Measurements from ENCODE around the gene MALT1.
A peak's percentile ranks its signal among the peaks of the same experiment; 100 is the strongest.

Gene MALT1

DNA sequence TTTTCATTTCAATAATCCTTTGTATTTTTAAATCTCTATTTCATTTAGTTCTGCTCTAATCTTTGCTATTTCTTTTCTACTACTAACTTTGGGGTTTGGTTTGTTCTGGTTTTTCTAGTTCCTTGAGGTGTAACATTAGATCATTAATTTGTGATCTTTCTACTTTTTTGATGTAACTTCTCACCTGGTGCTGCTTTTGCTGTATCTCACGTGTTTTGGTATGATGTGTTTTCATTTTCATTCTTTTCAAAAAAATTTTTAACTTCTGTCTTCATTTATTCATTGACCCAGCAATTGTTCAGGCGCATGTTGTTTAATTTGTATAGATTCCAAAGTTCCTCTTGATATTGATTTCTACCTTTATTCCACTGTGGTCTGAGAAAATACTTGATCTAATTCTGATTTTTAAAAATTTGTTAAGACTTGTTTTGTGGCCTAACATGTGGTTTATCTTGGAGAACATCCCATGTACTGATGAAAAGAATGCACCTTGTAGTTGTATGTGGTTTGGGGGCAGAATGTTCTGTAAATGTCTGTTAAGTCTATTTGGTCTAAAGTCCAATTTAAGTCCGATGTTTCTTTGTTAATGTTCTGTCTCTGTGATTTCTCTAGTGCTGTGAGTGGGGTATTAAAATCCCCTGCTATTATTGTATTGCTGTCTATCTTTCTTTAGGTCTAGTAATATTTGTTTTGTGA lies 17.3 kb upstream of the MALT1 start:
- no peak for DNase-seq (ENCODE audit: low read depth in 2 of 3, low spot score in 2 of 3)

DNA sequence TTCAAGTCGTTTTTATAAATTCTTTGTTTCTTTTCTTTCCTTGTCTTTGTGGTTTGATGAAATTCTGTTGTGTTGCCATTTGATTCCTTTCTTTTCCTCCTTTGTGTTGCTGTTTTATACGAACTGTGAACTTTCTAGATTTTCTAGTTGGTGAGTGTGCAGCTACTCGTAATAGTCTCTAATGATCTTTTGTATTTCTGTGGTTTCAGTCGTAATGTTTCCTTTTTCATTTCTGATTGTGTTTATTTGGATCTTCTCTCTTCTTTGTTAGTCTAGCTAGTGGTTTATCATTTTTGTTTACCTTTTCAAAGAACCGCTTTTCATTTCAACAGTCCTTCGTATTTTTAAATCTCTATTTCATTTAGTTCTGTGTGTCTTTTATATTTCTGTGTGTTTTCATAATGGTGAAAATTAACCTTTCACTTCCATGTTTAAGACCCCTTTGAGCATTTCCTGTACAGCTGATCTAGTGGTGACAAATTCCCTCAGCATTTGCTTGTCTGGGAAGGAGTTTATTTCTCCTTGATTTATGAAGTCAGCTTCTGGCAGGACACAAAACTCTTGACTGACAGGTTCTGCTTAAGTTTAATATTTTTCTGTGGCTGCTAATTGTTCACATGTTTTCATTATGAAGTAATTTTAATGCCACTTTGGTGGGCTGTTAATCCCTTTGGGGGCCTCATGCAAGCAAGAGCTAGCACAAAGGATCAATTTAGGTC lies 16.2 kb upstream of the MALT1 start:
- DNase-seq (ENCODE audit: low read depth in 2 of 3, low spot score in 2 of 3), result no peak

DNA sequence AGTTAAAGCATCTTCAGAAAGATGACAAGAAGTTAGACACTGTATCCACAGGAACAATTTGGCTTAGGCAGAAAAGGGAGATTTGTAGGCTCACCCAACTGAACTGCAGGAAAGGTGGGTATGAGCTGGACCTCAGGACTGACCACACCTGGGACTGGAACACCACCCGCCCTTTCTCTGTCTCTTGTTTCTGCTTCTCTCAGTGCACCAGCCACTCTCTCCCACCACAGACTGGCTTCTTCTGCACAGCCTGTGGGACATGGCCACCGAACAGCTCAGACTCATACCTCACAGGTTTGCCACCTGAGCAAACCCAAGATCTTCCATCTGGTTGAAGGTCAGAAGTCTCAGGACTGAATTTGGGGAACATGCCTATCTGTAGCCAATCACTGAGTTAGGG lies 14.2 kb upstream of the MALT1 start:
- no peak for DNase-seq (ENCODE audit: low read depth in 2 of 3, low spot score in 2 of 3)

DNA sequence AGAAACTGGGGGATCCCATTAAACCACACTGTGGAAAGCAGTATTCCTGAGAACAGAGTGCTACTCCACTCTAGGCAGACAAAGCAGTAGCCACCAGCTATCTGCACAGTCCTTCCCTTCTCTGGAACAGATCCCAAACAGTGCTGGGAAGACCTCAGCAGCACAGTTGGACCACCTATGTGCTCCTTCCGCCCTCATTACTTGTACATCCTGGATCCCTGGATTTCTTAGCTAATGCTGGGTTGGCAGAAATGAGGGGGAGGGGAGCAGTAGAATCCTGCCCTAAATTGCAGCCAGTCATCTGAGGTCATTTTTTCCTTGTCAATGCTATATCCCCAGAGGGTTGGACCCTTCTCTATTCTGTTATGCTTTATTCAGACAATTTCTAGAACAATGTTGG lies 13.8 kb upstream of the MALT1 start:
- DNase-seq (ENCODE audit: low read depth in 2 of 3, low spot score in 2 of 3), result no peak

DNA sequence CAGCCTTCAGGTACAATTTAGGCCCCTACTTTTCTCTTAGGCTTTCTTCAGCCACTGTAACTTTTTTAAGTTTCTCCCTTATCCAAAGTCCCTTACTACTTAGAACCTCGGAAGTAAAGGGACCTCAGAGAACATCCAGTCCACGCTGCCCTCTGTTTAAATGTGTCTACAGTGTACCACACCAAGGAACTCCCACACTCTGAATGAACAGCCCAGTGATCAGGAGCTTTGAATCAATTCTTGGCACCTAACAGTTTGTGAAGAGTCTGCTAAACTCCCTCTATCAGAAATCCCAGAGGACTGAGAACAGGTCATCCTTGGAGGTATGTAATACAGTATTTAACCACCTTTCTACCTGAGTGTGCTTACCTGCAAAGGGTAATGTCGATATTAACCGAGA lies 11.6 kb upstream of the MALT1 start:
- no peak for DNase-seq (ENCODE audit: low read depth in 2 of 3, low spot score in 2 of 3)

DNA sequence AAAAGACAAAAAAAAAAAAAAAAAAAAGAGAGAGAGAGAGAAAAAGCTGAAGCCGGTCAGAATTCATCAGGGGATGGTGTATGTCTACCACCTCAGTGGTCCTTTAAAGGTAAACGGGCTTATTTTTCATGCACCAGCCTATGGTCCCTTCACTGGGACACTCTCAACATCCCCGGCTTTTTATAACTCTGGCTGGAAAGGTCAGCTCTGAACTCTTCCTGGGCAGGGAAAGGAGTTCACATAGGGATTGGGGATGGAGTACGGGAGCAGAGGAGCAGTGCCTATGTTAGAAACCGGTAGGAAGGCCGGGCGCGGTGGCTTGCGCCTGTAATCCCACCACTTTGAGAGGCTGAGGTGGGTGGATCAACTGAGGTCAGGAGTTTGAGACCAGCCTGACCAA lies 10.3 kb upstream of the MALT1 start:
- DNase-seq (ENCODE audit: low read depth in 2 of 3, low spot score in 2 of 3), result no peak

DNA sequence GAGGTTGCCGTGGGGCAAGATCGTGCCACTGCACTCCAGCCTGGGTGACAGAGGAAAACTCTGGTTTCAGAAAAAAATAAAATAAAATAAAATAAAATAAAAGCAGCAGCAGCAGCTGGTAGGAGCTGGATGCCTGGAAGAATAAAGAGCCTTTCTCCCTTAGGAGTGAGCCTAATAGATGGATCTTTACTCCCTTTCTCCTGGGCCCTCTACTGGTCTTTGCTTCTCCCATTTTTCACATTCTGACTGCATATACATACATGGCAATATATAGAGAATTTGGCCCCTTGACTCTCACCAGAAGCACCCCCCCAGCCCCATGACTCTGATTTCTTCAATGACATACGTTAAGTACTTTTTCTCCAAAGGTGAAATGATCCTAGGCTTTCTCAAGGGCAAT lies 9.8 kb upstream of the MALT1 start:
- no peak for DNase-seq (ENCODE audit: low read depth in 2 of 3, low spot score in 2 of 3)

DNA sequence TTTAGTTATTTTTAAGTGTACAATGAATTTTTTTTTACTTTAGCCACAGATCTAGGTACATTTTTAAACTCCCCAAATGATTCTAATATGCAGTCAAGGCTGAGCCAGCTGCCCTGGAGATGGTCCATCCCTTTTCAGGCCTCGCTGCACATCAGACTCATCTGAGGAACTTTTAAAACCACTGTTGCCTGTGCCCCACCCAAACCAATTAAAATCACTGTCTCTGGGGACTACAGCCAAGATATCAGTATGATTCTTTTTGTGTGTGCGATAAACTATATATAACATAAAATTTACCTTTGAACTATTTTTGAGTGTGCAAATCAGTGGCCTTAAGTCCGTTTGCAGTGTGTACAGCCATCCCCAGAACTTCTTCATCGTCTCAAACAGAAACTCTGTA lies 9.1 kb upstream of the MALT1 start:
- no peak for DNase-seq (ENCODE audit: low read depth in 2 of 3, low spot score in 2 of 3)

DNA sequence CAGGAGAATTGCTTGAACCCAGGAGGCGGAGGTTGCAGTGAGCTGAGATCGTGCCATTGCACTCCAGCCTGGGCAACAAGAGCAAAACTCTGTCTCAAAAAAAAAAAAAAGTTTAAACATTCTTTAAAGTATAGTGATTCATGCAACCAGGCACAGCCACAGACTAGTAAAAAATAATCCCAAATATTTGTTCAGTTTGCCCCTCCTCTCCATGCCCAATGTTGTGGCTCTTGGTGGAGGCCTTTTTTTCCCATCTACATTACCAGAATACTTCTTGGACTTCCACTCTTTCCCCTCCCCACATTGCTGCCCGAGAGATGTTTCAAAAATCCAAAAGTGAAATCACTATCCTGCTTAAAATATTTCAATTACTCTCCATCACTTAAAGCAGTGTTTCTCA lies 5.1 kb upstream of the MALT1 start:
- no peak for DNase-seq (ENCODE audit: low read depth in 2 of 3, low spot score in 2 of 3)

DNA sequence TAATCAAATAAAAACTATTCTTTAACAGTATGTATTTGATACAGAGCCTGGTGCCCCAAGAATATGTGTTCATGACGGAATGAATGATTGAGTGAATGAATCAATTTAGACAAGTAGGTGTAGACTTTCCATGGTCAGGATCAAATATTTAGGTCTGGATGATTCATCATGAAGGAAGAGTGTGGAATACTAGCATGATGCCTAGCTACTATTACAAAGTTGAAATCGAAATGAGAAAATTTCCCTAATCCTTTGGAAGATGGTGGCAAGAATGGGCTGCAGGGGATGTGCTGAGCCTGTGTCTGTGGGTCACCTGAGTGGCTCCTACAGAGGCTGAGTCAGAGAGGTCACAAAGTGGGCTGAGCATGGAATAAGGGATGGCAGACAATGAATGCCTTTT lies 3.1 kb upstream of the MALT1 start:
- DNase-seq (ENCODE audit: low read depth in 2 of 3, low spot score in 2 of 3), result no peak

DNA sequence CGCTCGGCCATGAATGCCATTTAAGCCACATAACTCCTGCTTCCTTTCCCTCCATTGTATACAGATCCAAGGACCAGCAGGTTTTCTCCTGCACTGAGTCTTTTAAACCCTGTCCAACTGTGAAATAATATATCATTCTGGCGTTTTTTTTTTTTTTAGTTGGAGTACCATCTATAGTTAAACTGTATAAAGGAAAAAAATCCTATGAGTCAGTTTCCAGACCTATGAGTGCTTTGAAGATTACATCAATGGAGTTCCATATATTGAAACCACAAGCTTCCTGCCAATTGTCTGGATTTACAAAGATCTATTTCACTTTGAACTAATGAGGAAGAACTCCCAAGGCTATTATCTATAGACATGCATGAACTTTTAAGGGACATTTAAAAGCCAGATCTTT lies 2.4 kb upstream of the MALT1 start:
- no peak for DNase-seq (ENCODE audit: low read depth in 2 of 3, low spot score in 2 of 3)

DNA sequence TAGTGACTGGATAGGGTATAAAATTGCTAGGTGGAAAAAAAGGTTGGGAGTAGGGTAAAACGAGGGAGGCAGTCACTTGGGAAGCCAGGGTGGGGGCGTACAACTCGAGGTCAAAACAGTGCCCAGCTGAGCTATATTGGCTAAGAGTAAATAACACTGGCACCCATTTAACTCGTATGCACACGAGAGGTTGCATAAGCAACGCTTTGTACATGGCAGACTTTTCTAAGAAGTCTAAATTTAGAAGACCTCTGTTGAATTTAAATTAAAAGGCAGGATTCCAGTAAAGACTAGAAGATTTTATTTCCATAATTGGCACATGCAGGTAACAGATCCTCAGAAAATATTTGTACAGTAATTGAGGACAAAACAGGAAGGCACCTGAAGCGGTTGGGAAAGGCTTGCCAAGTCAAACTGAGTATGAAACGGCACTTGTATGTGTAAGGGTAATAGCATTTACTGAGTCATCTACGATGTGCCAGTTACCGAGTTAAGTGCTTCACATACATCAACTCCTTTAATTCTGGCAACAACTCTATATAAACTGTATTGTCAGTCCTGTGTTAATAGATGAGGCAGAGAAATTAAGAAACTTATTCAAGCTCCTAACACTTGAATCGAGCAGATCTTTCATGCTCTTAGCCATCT lies 1.4 kb upstream of the MALT1 start:
- no peak for DNase-seq (ENCODE audit: low read depth in 2 of 3, low spot score in 2 of 3)

DNA sequence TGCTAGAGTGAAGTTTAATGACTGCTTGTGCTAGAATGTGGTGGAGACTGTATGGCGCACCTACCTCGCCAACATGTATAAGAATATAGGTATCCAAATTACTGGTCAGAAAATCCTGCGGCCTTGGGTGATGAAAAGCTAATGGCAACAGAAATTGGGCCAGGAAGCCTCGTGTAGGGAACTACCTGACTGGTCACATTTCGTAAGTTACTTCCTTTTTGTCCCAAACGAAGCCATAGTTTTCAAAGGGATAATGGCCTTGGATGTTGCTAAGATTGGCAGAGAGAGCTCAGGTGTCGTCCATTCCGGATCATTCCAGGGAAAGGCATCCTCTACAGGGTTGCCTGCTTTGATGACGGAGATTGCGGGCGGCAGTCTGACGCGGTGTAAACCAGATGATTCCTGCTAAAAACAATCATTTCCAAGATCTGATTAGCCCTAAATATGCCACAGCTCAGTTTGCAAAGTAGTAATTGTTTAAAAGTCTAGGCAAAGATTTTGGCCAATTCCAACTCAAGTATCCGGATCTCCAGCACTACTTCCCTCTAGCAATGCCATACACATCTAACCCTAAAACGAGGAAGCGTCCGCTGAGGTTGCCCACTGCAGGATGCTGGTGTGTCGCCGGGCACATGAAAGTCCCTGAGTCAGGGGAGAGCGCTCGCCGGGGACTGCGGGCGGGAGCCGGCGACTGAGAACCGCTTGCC lies 708 bp upstream of the MALT1 start:
- no peak for DNase-seq (ENCODE audit: low read depth in 2 of 3, low spot score in 2 of 3)

DNA sequence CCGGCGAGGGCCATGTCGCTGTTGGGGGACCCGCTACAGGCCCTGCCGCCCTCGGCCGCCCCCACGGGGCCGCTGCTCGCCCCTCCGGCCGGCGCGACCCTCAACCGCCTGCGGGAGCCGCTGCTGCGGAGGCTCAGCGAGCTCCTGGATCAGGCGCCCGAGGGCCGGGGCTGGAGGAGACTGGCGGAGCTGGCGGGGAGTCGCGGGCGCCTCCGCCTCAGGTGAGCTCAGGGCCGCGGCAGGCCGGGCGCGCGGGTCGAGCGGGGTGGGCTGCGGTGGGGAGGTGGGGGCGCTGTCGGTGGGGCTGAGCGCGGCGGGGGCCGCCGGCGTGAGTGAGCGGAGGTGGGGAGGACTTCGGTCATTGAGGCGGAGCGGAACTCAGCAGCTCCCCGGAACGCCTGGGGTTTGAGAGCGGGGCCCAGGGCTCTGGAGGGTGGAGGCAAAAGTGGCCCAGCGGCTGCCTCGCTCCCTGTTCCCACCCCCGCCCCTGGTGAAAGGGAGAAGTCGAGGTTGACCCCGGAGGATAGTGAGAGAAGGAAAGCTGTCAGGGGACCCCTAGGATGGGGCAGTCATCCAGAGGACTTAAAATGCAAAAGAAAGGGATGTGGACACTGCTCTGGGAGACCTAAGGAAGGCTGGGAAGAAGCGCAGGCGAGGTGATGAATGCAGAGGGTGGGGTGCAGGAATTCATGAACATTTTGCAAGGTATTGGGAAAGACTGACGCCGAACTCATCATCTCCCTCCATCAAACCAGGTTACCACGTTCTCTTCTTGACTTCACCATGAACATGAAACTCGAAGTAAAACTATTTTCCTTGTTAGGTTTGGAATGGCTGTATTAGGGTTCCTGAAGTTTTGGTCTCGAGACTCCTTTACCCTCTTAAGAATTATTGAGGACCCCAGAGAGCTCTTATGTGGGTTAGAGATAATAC lies 633 bp downstream of the MALT1 start:
- peak in 1 of 3 experiments; percentile 34 for DNase-seq (ENCODE audit: low read depth in 2 of 3, low spot score in 2 of 3)

DNA sequence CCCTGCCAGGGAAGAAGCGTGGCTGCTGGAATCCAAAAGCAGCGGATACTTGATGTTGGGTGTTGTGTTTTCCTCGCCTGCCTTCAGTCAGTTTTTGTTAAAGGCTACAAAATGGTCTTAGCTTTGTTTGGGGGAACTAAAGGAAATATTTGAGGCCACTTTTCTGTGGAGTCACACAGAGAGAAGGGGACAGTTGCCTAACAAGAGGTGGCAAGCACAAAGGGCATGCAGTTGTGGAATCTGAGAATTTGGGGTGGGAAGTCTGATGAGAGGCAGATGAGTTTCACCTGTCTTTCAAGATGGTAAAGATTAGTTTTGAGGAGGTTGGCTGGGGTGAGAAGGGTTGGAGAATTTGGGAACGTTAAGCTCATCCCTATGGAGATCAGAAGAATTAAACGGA lies 2.9 kb downstream of the MALT1 start:
- no peak for DNase-seq (ENCODE audit: low read depth in 2 of 3, low spot score in 2 of 3)

DNA sequence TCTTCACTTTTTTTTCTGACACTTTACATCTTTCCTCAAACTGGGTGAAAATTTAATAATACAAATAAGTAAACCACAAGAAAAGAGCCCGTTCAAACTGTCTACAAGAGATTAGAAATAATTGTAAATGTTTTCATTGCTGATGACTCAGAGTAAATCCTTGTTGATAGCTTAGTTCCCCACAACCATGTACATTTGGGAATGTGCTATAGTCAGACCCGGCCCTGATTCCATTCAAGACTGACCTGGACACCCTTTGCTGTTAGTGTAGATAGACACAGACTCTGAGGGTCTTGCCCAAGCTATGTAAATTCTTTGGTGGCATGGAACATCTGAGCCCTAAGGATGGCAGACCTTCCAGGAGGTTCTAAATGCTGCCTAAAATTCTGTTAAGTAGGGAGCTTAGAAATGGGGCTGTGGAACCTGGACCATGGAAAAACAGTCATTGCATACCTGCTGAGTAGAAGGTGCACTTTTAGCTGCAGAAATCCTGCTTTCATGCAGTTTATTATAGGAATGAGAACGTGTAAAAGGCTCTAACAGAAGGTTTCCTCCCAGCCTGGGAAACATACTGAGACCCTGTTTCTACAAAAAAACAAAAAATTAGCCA lies 3.7 kb downstream of the MALT1 start:
- DNase-seq (ENCODE audit: low read depth in 2 of 3, low spot score in 2 of 3), result no peak

DNA sequence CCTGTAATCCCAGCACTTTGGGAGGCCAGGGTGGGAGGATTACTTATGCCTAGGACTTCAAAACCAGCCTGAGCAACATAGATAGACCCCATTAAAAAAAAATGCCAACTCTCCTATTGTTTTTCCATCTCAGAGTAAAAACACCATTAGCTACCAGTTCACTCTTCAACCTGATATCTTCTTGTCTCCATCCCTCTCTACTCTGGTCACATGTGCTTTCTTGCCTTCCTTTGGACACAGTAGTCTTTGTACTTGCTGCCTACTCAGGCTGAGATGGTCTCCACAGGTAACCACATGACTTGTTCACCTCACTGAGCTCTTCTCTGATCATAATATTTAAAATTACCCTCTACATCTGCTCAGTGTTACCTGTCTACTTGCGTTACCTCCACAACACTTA lies 5.0 kb downstream of the MALT1 start:
- DNase-seq (ENCODE audit: low read depth in 2 of 3, low spot score in 2 of 3), result no peak

DNA sequence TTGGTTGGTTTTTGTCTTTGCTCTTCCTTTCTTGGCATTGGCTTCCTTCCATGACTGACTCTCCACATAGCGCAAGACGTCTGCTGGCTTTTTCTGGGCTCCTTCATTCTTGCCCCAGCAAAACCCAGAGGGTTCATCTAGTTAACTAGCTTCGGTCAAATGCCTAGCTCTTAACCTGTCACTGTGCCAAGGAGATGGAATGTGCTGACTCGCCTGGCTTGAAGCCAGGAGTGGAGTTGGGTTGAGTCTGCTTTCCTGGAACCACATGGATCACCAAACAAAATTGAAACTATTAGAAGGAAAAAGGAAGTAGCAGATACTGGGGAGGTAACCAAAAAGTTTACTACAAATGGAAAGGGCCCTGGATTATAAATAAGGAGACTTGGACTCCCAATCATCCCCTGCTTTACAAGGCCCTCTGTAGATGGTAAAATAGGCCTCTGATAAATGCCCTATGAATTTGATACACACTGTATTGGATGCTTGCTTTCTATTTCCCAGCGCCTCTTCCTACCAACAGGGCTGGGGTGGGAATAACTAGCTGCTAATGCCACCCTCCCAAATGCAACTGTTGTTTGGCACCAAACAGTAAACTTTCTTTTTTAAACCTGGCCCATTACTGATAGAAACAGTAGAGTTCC lies 11.3 kb downstream of the MALT1 start:
- no peak for DNase-seq (ENCODE audit: low read depth in 2 of 3, low spot score in 2 of 3)

DNA sequence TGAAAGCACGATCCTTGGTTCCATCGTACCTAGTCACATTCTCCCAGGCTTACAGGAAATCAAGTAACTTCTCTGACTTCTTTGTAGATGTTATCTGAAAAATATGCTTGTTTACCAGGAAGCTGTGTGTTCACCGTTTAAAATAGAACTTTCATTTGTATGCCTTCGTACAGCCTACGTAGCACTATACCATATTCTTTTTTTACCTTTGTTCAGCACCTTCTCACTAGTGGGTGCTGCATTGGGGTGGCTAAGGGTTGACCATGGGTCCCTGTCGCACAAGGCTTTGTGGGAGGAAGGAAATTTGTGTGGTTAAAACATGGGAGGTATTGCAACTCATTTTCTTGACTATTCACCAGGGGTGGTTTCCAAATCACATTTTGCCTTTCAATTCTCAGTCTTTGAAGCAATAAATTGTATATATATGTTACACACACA lies 16.6 kb downstream of the MALT1 start:
- DNase-seq (ENCODE audit: low read depth in 2 of 3, low spot score in 2 of 3), result no peak

DNA sequence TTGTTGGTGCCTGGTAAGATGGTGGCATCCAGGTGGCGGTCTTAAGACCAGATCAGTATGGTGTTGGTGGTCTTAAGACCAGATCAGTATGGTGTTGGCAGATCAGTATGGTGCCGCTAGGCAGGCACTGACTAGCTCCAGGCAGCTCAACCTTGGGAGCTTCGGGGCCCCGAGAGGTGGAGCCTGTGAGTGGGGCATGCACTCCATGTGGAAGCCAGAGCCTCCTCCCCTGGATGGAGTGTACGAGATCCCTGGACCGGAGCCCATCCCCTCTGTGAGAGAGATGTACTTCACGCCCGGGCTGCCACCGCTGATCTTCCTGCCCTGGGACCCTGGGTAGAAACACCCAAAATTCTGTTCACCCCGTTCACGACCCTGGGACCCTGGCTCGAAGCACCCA lies 19.0 kb downstream of the MALT1 start:
- no peak for DNase-seq (ENCODE audit: low read depth in 2 of 3, low spot score in 2 of 3)

Measured in activated CD8-positive, alpha-beta memory T cell treated with anti-CD3 and anti-CD28 coated beads for 48 hours (primary cell).